ENCODE results near the gene IQGAP2. TPM values are rescaled to one million over a fixed set of nuclear protein-coding genes. Genes with fewer than 3 reads are reported as not detected.

Gene IQGAP2
- polyA plus RNA-seq, 1 experiment = 0.63 TPM

DNA sequence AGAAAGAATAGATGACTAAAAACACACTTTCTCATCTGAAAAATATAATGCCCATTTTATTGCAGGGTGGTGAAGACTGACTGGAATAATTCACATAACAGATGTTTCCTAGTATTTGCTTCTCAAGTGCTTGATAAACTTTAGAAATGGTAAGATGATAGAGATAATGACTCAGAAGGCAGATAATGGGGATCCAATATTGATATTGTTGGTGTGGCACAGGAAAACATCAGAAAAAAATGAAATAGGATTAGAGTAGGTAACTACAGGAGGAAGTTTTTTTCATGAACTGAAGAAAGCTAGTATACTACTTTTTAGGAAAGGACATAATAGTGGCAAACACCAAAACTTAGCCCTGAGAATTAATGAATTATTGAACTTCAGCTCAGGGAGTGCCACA is 240.3 kb downstream of the IQGAP2 start:
- DNase-seq (ENCODE audit: low read depth, low spot score) = no peak
- POLR2A ChIA-PET = interaction anchor here (0.7 kb wide), 1 partner anchor 275 kb away, joined by 5 read pairs; no protein-coding TSS in a partner anchor
- H3K27me3 ChIP-seq (ENCODE audit: control insufficient read depth, insufficient read depth, low read length) = no peaks in the 10 kb centered on the region
- no peaks in the 10 kb centered on the region for H3K9me3 ChIP-seq (ENCODE audit: control insufficient read depth, insufficient read depth, low read length)
- CTCF ChIA-PET = interaction anchor here (0.6 to 7.5 kb wide), 7 partner anchors 10 to 131 kb away, joined by 3 to 50 read pairs (median 5); no protein-coding TSS in a partner anchor
- TF ChIP-seq, protein P1, sequence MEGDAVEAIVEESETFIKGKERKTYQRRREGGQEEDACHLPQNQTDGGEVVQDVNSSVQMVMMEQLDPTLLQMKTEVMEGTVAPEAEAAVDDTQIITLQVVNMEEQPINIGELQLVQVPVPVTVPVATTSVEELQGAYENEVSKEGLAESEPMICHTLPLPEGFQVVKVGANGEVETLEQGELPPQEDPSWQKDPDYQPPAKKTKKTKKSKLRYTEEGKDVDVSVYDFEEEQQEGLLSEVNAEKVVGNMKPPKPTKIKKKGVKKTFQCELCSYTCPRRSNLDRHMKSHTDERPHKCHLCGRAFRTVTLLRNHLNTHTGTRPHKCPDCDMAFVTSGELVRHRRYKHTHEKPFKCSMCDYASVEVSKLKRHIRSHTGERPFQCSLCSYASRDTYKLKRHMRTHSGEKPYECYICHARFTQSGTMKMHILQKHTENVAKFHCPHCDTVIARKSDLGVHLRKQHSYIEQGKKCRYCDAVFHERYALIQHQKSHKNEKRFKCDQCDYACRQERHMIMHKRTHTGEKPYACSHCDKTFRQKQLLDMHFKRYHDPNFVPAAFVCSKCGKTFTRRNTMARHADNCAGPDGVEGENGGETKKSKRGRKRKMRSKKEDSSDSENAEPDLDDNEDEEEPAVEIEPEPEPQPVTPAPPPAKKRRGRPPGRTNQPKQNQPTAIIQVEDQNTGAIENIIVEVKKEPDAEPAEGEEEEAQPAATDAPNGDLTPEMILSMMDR (IDR thresholded peaks at IDR 0.05; ENCODE audit: low read depth, low read length) = no peak
- no peak overlapping the region for H3K27ac ChIP-seq (ENCODE audit: low read depth, low read length)
- no peak overlapping the region for H3K4me3 ChIP-seq (ENCODE audit: low read depth, low read length)

DNA sequence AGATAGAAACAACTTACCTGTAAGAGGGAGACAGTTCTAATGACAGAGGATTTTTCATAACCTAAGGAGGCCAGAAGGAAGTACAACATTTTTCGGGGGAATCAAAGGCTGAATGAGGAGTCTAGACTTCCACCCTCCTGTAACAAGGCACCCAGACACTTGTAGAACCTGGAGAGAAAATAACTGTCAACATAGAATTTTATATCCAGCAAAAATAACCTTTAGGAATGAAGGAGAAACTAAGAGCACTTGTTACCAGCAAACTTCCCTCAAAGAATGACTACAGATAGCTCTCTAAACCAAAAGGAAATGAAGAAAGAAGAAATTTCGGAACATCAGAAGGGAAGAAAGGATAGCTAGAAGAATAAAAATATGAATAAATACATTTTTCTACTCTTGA is 246.1 kb downstream of the IQGAP2 start:
- POLR2A ChIA-PET = no interaction called here
- H3K27me3 ChIP-seq (ENCODE audit: control insufficient read depth, insufficient read depth, low read length) = no peaks in the 10 kb centered on the region
- TF ChIP-seq, protein P1 (IDR thresholded peaks at IDR 0.05; ENCODE audit: low read depth, low read length) = no peak
- no peak for DNase-seq (ENCODE audit: low read depth, low spot score)
- CTCF ChIA-PET = interaction anchor here (1.8 kb wide), 1 partner anchor 125 kb away, joined by 7 read pairs; no protein-coding TSS in a partner anchor
- no peak overlapping the region for H3K27ac ChIP-seq (ENCODE audit: low read depth, low read length)
- H3K4me3 ChIP-seq (ENCODE audit: low read depth, low read length) = no peak overlapping the region
- peaks cover 8% of the 10 kb centered on the region; the same call in 1 of the 2 replicates for H3K9me3 ChIP-seq (ENCODE audit: control insufficient read depth, insufficient read depth, low read length)

DNA sequence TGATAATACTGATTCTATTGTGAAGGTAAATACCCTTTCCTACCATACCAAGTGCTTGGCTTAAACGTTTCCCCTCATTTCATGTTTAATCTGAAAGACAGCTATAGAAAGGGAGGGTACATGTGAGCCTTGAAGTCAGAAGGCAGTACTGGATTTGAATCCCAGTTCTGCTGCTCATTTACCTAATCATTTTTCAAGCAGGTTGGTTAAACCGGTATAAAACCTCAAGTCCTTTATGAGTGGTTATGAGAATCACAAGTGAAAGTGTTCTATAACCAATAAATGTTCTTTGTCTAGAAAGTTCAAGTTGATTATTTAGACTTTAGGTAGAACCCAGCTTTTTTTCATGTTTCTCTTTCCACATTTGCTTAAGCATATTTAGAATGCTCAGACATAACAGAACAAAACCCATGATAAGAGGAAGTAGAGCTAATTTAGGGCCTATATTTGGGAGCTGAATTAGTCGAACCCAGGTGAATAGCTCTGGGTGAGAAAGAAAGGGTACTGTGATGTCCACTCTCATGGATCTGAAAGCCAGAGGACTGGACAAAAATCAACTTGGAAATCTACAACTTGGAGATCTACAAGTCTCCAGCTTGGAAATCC is 249.8 kb downstream of the IQGAP2 start:
- ChIA-PET POLR2A (no interaction called here), CTCF (interaction anchor here (1.3 to 3.5 kb wide), 3 partner anchors 10 to 122 kb away, joined by 4 to 15 read pairs (median 9); no protein-coding TSS in a partner anchor)
- DNase-seq (ENCODE audit: low read depth, low spot score) = no peak
- Histone ChIP-seq H3K27me3 (ENCODE audit: control insufficient read depth, insufficient read depth, low read length) (no peaks in the 10 kb centered on the region), H3K4me3 (ENCODE audit: low read depth, low read length) (no peak overlapping the region), H3K27ac (ENCODE audit: low read depth, low read length) (no peak overlapping the region), H3K9me3 (ENCODE audit: control insufficient read depth, insufficient read depth, low read length) (peaks cover 8% of the 10 kb centered on the region; the same call in 1 of the 2 replicates)
- TF ChIP-seq, protein P1 (IDR thresholded peaks at IDR 0.05; ENCODE audit: low read depth, low read length) = no peak

DNA sequence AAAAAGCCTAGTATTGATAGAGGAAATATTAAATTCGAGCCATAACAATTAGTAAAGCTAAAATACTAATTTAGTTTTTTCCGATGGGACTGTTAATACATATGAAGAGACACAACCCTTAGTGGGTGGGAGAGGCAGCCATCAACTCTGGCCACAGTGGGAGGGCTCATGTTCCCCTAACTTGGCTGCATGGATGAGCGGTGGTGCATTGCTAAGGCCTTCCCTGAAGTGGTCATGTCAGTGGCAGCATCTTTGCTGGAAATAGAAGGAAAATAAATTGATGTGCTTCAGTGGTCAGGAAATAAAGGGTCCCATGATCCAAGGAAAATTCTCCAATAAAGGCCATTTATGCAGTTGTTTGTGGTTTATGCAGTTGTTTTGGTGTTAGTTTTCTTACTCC is 254.0 kb downstream of the IQGAP2 start:
- CTCF ChIA-PET = interaction anchor here (1.1 kb wide), 2 partner anchors 117 to 118 kb away, joined by 4 read pairs; no protein-coding TSS in a partner anchor
- DNase-seq (ENCODE audit: low read depth, low spot score) = no peak
- Histone ChIP-seq H3K27ac (ENCODE audit: low read depth, low read length) (no peak overlapping the region), H3K27me3 (ENCODE audit: control insufficient read depth, insufficient read depth, low read length) (no peaks in the 10 kb centered on the region), H3K9me3 (ENCODE audit: control insufficient read depth, insufficient read depth, low read length) (no peaks in the 10 kb centered on the region), H3K4me3 (ENCODE audit: low read depth, low read length) (no peak overlapping the region)
- TF ChIP-seq, protein P1 (IDR thresholded peaks at IDR 0.05; ENCODE audit: low read depth, low read length) = no peak
- POLR2A ChIA-PET = no interaction called here

DNA sequence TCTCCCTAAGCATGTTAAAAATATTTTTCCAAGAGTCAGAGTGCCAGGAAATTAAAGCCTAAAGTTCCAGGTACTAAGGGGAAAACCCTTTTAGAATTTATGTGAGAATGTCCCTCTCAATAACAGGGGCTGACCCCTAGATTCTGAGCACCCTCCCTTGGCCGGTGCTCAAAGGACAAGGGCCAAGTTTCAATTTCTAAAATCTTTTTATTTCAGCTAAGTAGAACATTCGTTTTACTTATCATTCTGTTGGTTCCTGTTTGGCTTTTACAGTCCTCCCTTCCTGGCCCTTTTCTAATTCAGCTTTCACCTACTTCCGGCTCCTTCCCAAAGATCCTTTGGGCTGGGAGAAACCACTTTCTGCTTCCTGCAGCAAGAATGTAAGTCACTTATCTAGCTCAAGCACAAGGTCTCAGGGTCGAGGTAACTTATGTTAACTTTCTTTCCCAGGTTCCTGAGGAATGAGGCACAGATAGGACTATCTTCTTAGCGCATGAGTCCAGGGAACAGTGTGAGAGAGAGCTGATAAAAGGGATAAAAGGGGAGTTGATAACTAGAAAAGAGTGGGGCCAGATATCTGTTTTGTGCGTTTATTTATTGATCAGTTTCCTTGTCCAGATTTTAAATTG is 254.7 kb downstream of the IQGAP2 start:
- POLR2A ChIA-PET = no interaction called here
- Histone ChIP-seq H3K27me3 (ENCODE audit: control insufficient read depth, insufficient read depth, low read length) (no peaks in the 10 kb centered on the region), H3K9me3 (ENCODE audit: control insufficient read depth, insufficient read depth, low read length) (no peaks in the 10 kb centered on the region), H3K4me3 (ENCODE audit: low read depth, low read length) (no peak overlapping the region), H3K27ac (ENCODE audit: low read depth, low read length) (no peak overlapping the region)
- CTCF ChIA-PET = interaction anchor here (1.1 kb wide), 1 partner anchor 117 kb away, joined by 4 read pairs; no protein-coding TSS in a partner anchor
- DNase-seq (ENCODE audit: low read depth, low spot score) = no peak
- TF ChIP-seq, protein P1 (IDR thresholded peaks at IDR 0.05; ENCODE audit: low read depth, low read length) = no peak
